HG03066 (cell line): Measurements from ENCODE around the gene TMEM120B.

ENCODE experiments used
- ATAC-seq: cut with Tn5 transposase; IDR thresholded peaks from one replicate; pipeline ENCODE4 v1.9.1; 2021; ENCODE audit warnings: low read depth; ENCODE audit not compliant: unreplicated experiment

TMEM120B gene

DNA sequence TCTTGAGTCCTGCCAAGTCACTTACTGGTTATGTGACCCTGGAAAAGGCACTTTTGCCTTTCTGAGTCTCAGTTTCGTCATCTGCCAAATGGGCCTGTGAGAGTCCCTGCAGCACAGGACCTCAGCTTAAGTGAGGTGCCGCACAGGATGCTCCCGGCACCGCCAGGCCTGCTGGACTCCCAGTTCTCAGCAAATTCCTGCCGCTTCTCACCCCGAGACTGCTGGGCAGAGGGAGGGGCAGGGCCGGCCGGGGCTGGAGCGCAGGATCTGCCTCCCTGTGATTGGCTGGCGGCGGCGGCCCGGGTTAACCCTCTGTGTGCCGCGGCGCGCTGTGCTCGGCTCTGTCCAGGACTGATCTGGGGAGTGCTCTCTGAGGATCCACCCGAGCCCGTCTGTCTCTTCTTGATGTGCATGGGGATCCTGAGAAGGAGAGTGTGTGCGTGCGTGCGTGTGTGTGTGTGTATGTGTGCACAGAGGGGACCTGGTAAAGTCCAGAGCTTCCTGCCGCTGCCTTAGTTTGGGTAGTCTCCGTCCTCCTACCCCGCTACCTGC is 99.8 kb downstream of the TMEM120B start:
- ATAC-seq: no peak

GRCh38 chr12:121812921-121813896 is 100.7 kb downstream of the TMEM120B start:
- no peak for ATAC-seq

- no peak for ATAC-seq
Measured at GRCh38 chr12:121813951-121814350, 101.4 kb downstream of the TMEM120B start.

- no peak for ATAC-seq
Measured at GRCh38 chr12:121814429-121815119, 102.0 kb downstream of the TMEM120B start.

DNA sequence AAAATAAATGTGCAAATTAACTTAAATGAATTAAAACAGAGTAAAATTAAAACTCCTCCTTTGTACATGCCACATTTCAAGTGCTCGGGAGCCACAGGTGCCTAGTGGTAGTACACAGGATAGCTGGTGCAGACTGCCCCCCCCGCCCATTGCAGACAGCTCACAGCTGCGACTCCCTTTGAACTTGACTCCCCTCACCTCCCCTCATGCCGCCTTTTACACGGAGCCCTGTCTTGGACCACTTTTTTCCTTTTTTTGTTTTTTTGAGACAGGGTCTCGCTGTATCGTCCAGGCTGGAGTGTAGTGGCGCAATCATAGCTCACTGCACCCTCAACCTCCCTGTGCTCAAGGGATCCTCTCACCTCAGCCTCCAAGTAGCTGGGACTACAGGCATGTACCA is 102.7 kb downstream of the TMEM120B start:
- ATAC-seq: no peak

DNA sequence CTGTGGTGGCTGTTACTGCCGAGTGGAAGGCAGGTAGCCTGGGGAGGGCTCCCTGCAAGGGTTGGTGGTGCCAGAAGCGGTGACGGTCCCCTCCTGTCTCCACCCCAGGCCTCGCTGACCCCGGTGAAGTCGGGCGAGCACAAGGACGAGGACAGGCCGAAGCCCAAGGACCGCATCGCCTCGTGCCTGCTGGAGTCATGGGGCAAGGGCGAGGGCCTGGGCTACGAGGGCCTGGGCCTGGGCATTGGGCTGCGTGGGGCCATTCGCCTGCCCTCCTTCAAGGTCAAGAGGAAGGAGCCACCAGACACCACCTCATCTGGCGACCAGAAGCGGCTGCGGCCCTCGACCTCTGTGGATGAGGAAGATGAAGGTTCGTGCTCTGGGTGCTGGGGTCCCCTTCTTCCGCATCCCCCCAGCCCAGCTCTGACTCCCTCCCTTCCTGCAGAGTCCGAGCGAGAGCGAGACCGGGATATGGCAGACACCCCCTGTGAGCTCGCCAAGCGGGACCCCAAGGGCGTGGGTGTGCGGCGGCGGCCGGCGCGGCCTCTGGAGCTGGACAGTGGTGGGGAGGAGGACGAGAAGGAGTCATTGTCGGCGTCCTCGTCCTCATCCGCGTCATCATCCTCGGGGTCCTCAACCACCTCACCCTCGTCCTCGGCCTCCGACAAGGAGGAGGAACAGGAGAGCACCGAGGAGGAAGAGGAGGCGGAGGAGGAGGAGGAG is 104.5 kb downstream of the TMEM120B start:
- ATAC-seq: no peak

DNA sequence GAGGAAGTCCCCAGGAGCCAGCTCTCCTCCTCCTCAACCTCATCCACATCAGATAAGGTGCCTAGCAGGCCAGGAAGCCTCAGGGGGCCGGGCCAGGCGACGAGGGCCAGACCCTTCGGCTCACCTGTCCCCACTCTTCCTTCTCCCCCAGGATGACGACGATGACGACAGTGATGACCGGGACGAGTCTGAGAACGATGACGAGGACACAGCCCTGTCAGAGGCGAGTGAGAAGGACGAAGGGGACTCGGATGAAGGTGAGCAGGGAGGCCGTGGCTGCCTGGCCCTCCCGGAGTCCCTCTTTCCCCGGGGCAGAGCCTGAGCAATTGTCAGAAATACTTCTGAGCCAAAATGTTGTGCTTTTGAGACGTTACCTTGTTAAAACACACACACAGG is 105.1 kb downstream of the TMEM120B start:
- ATAC-seq: no peak

- no peak for ATAC-seq
Measured at GRCh38 chr12:121819212-121819949, 106.8 kb downstream of the TMEM120B start.

DNA sequence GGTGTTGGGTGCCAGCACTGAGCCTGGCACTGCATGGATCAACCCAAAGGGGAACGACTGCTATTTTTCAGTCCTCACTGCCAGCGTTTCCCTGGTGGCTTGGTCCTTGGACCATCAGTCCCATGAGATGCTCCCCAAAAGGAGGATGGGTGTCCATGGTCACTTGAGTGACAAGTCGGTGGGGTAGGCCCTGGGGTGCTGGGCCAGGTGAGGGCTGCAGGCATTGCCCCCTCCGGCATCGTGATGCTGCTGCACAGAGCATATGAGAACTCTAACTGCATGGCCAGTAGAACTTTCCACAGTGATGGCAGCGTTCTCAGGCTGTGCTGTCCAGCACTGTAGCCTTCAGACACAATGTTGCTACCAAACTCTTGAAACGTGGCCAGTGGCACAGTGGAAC is 107.5 kb downstream of the TMEM120B start:
- ATAC-seq: no peak

DNA sequence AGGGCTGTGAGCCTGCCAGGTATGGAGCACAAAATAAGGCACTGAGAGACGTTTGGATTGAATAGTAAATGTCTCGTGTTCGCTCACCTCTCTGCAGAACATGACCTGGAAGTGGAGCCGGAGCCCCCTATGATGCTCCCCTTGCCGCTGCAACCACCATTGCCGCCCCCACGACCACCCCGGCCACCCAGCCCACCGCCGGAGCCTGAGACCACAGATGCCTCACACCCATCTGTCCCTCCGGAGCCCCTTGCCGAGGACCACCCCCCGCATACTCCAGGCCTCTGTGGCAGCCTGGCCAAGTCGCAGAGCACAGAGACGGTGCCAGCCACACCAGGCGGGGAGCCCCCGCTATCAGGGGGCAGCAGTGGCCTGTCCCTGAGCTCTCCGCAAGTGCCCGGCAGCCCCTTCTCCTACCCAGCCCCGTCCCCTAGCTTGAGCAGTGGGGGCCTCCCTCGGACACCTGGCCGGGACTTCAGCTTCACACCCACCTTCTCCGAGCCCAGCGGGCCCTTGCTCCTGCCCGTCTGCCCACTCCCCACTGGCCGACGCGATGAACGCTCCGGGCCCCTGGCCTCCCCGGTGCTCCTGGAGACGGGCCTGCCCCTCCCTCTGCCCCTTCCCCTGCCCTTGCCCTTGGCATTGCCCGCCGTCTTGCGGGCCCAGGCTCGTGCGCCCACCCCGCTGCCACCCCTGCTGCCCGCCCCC is 110.0 kb downstream of the TMEM120B start:
- ATAC-seq: no peak

- no peak for ATAC-seq
Measured at GRCh38 chr12:121823101-121823726, 110.7 kb downstream of the TMEM120B start.

DNA sequence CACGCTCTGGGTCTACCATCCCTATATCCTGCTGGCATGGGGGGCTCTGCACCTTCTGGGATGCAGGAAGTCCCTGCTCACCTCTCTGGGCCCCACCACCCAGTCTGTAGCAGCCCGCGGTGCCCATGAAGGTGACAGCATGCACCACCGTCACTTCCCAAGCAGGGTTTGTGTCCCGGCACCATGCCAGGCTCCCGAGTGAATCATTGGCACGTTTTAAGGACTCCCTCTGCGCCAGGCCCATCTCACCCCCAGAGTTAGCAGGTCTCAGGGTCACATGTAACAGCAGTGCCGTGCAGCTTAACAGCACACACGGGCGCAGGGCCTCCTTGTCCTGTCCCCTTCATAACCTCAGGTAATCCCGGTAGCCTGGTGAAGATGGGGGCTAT is 111.2 kb downstream of the TMEM120B start:
- ATAC-seq: no peak

DNA sequence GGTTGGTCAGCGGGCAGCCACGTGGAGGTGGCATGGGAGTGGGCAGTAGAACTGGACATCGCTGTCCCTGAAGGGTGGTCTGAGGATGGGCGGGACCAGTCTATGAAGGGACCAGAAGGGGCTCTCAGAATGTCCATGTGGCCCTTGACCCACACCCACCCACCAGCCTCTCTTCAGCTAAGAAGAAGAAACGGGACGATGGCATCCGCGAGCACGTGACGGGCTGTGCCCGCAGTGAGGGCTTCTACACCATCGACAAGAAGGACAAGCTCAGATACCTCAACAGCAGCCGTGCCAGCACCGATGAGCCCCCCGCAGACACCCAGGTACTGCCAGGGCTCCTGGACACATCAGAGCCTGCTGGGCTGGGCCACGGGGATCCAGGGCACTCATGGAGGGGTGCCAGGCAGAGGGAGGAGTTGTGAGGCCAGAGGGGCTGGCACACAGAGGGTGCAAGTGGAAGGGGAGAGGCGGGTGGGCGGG is 112.5 kb downstream of the TMEM120B start:
- no peak for ATAC-seq

DNA sequence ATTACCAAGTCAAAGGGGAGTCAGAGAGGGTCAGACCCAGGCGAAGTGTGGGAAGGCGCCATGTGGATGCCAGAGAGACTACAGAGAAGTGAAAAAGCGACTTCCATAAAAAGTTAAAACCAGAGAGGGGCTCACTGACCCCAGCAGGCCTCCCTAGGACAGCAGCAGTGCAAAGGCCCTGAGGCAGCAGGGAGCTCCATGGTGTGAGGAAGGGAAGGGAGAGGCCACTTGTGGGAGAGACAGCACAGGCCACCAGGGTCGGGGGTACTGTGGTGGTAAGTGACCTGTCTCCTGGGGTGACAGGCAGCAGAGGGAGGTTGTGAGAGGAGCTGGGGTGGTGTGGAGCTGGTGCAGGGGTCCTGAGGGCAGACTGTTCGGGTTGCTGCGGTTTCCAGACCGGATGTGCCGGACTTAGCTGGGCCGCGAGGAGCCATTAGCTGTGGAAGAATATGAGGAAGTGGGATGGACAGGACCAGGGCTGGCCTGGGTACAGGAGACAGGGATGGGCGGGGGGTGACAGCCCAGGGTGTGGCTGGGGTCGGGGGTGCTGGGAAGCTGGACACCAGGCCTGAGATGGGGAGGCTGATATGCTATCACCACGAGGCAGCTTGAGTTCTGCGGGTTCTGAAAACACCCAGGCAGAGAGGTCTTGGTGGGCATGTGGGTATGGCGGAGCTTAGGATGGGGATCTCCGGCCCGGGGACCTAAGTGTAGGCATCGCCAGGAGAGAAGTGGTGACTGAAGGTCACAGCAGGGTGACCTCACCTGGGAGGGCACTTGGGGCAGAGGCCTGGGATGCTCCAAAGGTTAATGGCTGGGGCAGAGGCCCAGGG is 114.0 kb downstream of the TMEM120B start:
- no peak for ATAC-seq

DNA sequence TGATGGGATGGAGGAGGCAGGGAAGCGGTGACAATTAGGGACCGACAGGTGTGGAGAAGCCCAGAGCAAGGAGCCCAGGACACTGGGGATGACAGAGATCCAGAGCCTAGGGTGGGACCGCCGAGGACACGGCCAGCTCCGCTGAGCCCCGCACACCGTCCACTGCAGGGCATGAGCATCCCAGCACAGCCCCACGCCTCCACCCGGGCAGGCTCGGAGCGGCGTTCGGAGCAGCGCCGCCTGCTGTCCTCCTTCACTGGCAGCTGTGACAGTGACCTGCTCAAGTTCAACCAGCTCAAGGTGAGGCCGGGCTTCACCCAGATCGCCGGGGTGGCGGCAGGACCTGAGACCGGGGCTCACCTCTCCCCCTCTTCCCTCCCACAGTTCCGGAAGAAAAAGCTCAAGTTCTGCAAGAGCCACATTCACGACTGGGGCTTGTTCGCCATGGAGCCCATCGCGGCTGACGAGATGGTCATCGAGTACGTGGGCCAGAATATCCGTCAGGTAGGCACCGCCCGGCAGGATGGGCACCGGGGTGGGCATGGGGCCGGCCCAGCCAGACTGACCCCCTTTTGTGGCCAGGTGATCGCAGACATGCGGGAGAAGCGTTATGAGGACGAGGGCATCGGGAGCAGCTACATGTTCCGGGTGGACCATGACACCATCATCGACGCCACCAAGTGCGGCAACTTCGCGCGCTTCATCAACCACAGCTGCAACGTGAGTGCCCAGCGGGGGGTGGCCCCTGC is 115.0 kb downstream of the TMEM120B start:
- ATAC-seq: no peak

DNA sequence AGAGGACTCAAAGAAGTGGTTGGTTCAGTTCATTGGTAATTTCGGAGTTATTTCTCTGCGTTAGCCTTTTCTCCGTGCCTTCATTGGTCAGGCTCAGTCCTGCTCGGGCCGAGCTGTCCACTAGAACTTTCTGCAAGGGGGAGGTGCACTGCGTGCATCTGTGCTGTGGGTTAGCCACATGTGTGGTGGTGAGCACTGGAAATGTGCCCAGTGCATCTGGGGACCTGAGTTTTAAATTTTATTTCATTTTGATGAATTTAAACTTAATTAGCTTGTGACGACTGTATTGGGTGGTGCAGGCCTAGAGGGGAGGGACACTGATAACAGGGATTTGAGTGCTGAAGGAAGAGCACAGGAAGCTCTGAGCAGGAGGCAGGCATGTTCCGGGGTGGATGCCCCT is 115.8 kb downstream of the TMEM120B start:
- no peak for ATAC-seq

DNA sequence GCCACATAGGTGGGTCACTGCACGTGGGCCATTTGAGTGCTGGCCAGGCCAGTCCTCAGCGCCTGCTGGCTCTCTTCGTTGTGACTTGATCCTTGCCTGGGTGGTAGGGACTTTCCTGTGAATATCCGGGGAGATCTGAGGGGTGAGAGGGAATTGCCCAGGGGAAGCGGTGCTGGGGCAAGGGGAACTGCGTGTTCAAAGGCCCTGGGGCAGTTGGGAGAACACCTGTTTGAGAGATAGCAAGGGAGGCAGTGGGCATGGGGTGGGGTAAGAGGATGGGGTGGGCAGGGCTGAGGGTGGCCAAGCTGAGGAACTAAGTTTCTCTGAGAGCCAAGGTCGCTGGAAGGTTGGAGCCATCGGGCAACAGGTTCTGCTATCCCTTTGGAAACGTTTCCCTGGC is 116.3 kb downstream of the TMEM120B start:
- no peak for ATAC-seq
